K562 (cell line): Measurements from ENCODE around the gene RPUSD2. TPM values are rescaled to one million over a fixed set of nuclear protein-coding genes. Genes with fewer than 3 reads are reported as not detected.

Experiments used
- BHLHE40 ChIP-seq: IDR thresholded peaks from 2 replicates; pipeline ENCODE4 v1.6.1; 2011; ENCODE audit warnings: low read length, improper control_type of control experiment
- BRD4 ChIP-seq: fragments of 200-600 bp; sonication (generic); IDR thresholded peaks from 2 replicates; pipeline ENCODE4 v1.6.1; 2017; ENCODE audit warnings: inconsistent platforms
- CREM ChIP-seq: IDR thresholded peaks from 2 replicates; pipeline ENCODE4 v1.6.1; 2014; ENCODE audit warnings: antibody characterized with exemption, low read depth
- FOXA1 ChIP-seq: fragments of 450-650 bp; IDR thresholded peaks from 2 replicates; pipeline ENCODE4 v1.6.1; 2016; ENCODE audit warnings: mild to moderate bottlenecking, borderline replicate concordance
- HDAC2 ChIP-seq: fragments of 450-650 bp; IDR thresholded peaks from 2 replicates; pipeline ENCODE4 v1.6.1; 2016; ENCODE audit warnings: mild to moderate bottlenecking
- HLTF ChIP-seq: fragments of 450-650 bp; IDR thresholded peaks from 2 replicates; pipeline ENCODE4 v1.6.1; 2016
- HNRNPUL1 ChIP-seq: fragments of 200-400 bp; formaldehyde crosslinking; IDR thresholded peaks from 2 replicates; pipeline ENCODE4 v1.6.1; 2017; ENCODE audit warnings: low read length
- KDM2B ChIP-seq: fragments of 250-450 bp; sonication (Bioruptor Pico); IDR thresholded peaks from 2 replicates; pipeline ENCODE4 v1.8.0; 2021; ENCODE audit warnings: mild to moderate bottlenecking, moderate library complexity
- NR2C1 ChIP-seq, 2 experiments: fragments of 450-650 bp; IDR thresholded peaks; 2 replicates each; pipeline ENCODE4 v1.6.1; 2017; ENCODE audit warnings: mild to moderate bottlenecking in 2 of 2, antibody characterized with exemption in 1 of 2, inconsistent platforms in 1 of 2, missing compliant biosample characterization in 1 of 2, missing genetic modification characterization in 1 of 2
- NR3C1 ChIP-seq: sonication (generic); formaldehyde crosslinking; IDR thresholded peaks from 2 replicates; pipeline ENCODE4 v1.8.1; 2022; ENCODE audit warnings: missing genetic modification reagents
- POLR2AphosphoS5 ChIP-seq: IDR thresholded peaks from 2 replicates; pipeline ENCODE4 v1.6.1; 2011; ENCODE audit warnings: mild to moderate bottlenecking, low read depth, low read length, moderate library complexity; ENCODE audit not compliant: control insufficient read depth, insufficient read depth
- RNF2 ChIP-seq: sonication (generic); IDR thresholded peaks from 2 replicates; pipeline ENCODE4 v1.6.1; 2016
- SIN3B ChIP-seq: fragments of 450-650 bp; IDR thresholded peaks from 2 replicates; pipeline ENCODE4 v1.6.1; 2017; ENCODE audit warnings: low read depth, mild to moderate bottlenecking, moderate library complexity
- TCFL5 ChIP-seq: fragments of 250-450 bp; sonication (Bioruptor Pico); conservative IDR thresholded peaks from 2 replicates; pipeline ENCODE4 v1.6.1; 2021; ENCODE audit warnings: mild to moderate bottlenecking, moderate library complexity, matching md5 sums
- TEAD4 ChIP-seq, 2 experiments: sonication (generic) in 1 of 2; formaldehyde crosslinking in 1 of 2; IDR thresholded peaks; 2 replicates each; pipeline versions ENCODE4 v1.6.1 to v1.8.0; 2012 to 2022; ENCODE audit warnings: borderline replicate concordance in 1 of 2, inconsistent platforms in 1 of 2, low read length in 1 of 2, mild to moderate bottlenecking in 1 of 2, missing genetic modification reagents in 1 of 2
- ZNF175 ChIP-seq: fragments of 200-800 bp; sonication (Bioruptor generic); IDR thresholded peaks from 2 replicates; pipeline ENCODE4 v1.6.1; 2016; ENCODE audit warnings: low read depth, mild to moderate bottlenecking, missing genetic modification characterization, missing compliant biosample characterization
- ZNF253 ChIP-seq: fragments of 250-450 bp; sonication (Bioruptor Pico); conservative IDR thresholded peaks from 2 replicates; pipeline ENCODE4 v1.6.1; 2021; ENCODE audit warnings: mild to moderate bottlenecking
- ZNF584 ChIP-seq: fragments of 200-800 bp; sonication (Bioruptor generic); IDR thresholded peaks from 2 replicates; pipeline ENCODE4 v1.6.1; 2016; ENCODE audit warnings: low read depth, mild to moderate bottlenecking, missing genetic modification characterization, missing compliant biosample characterization
- polyA plus RNA-seq, 8 experiments: library from polyadenylated mRNA; depleted of rRNA in 4 of 8; stranded (reverse) in 5 of 8; unstranded in 3 of 8; fragments of >200 nt; fragmentation: Nextera tagmentation in 2 of 8; fragmentation: Illumina TruSeq in 1 of 8; extraction: Ambion mirVana in 2 of 8; extraction: Trizol in 1 of 8; gene quantifications; 2 replicates each; pipeline versions ENCODE4 v1.2.1 to v1.2.3, GENCODE V29; 2011 to 2014; ENCODE audit warnings: inconsistent platforms in 1 of 8, missing spikeins in 1 of 8
- total RNA-seq, 7 experiments: library from RNA; depleted of rRNA in 6 of 7; stranded (reverse); fragments of >200 nt in 6 of 7; fragmentation: Illumina TruSeq in 2 of 7; extraction: Trizol in 2 of 7; gene quantifications; 2 replicates each; pipeline versions ENCODE4 v1.2.1 to v1.2.3, GENCODE V29; 2011 to 2021; ENCODE audit warnings: low replicate concordance in 1 of 7
- TF ChIP-seq, protein P1 (sequence below): IDR thresholded peaks from 2 replicates; pipeline ENCODE4 v1.6.1; 2012; ENCODE audit warnings: low read depth, low read length, improper control_type of control experiment, borderline replicate concordance
- TF ChIP-seq, protein P2 (sequence below): IDR thresholded peaks from 2 replicates; pipeline ENCODE4 v1.6.1; 2011; ENCODE audit not compliant: insufficient read length; ENCODE audit errors: extremely low read depth
- TF ChIP-seq, protein P3 (sequence below): fragments of 450-650 bp; IDR thresholded peaks from 2 replicates; pipeline ENCODE4 v1.6.1; 2016; ENCODE audit warnings: low read depth, mild to moderate bottlenecking, moderate library complexity
- TF ChIP-seq, protein P4 (sequence below): fragments of 450-650 bp; IDR thresholded peaks from 2 replicates; pipeline ENCODE4 v1.6.1; 2016; ENCODE audit warnings: antibody characterized with exemption
- TF ChIP-seq, protein P5 (sequence below): fragments of 450-650 bp; formaldehyde crosslinking; IDR thresholded peaks from 2 replicates; pipeline ENCODE4 v1.4.0; 2020; ENCODE audit warnings: mild to moderate bottlenecking, mixed read lengths

RPUSD2 gene
- total and polyA plus RNA-seq, 9 of the 15 experiments (the other 6 are each of a cell fraction or from before 2014, with no cell fraction given), result 3.7 to 30.2 (median 14.3) TPM

DNA sequence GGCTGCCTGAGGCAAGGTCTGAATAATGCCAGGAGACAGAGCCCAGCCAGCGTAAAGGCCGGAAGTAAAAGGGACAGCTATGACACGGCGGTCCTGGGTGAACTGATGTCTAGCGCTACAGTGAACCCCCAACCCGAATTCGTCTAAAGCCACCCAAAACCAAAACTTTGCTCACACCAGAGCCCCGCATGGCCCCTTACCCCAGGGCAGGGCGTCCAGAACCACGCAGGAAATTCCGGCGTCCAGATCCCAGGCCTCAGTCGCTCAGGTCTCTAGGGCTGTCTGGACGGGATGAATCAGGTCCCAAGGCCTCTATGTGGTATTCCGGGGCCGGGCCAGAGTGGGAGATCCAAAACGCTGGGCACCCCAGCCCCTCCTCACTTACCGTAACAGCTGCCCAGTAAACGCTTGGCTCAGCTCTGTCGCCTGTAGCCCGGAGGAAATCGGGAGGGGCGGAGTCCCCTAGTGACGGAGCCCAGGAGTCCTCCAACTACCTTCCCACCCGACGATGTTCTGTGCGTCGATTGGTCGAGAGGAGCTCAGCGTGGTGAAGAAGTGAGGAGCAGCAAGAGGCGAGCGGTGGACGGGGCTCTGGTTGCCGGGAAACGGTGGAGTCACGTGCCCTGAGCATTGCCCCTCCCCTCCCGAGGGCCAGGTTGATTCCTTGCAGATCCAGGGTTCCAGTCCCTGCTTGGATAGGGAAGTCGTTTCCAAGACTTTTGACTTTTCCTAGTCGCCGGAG lies 4.3 kb upstream of the RPUSD2 start, which contains the start of gene CCDC32 (continued):
- TF ChIP-seq, protein P1, sequence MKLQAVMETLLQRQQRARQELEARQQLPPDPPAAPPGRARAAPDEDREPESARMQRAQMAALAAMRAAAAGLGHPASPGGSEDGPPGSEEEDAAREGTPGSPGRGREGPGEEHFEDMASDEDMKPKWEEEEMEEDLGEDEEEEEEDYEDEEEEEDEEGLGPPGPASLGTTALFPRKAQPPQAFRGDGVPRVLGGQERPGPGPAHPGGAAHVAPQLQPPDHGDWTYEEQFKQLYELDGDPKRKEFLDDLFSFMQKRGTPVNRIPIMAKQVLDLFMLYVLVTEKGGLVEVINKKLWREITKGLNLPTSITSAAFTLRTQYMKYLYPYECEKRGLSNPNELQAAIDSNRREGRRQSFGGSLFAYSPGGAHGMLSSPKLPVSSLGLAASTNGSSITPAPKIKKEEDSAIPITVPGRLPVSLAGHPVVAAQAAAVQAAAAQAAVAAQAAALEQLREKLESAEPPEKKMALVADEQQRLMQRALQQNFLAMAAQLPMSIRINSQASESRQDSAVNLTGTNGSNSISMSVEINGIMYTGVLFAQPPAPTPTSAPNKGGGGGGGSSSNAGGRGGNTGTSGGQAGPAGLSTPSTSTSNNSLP, result no peak
- no peak for TF ChIP-seq HLTF
- TF ChIP-seq, protein P2, sequence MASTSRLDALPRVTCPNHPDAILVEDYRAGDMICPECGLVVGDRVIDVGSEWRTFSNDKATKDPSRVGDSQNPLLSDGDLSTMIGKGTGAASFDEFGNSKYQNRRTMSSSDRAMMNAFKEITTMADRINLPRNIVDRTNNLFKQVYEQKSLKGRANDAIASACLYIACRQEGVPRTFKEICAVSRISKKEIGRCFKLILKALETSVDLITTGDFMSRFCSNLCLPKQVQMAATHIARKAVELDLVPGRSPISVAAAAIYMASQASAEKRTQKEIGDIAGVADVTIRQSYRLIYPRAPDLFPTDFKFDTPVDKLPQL, result no peak
- TF ChIP-seq HDAC2, result peak; percentile 67; the same call in 1 of the 2 replicates
- TF ChIP-seq NR2C1 (IDR thresholded peaks at IDR 0.05), result no peak
- TF ChIP-seq NR2C1 (tag; IDR thresholded peaks at IDR 0.05), result no peak; the same call in 1 of the 2 replicates
- no peak for TF ChIP-seq NR3C1 (CRISPR knock-in tag)
- TF ChIP-seq CREM, result peak; percentile 83
- TF ChIP-seq HNRNPUL1, result no peak
- no peak for TF ChIP-seq TCFL5 (CRISPR knock-in tag)
- no peak for TF ChIP-seq ZNF175 (CRISPR knock-in tag)
- no peak for TF ChIP-seq ZNF584 (CRISPR knock-in tag)
- TF ChIP-seq BHLHE40, result peak; percentile 98
- TF ChIP-seq BRD4, result no peak
- TF ChIP-seq ZNF253, result no peak
- TF ChIP-seq KDM2B (CRISPR knock-in tag), result peak; percentile 5; the same call in 1 of the 2 replicates
- TF ChIP-seq FOXA1, result no peak
- TF ChIP-seq, protein P3, sequence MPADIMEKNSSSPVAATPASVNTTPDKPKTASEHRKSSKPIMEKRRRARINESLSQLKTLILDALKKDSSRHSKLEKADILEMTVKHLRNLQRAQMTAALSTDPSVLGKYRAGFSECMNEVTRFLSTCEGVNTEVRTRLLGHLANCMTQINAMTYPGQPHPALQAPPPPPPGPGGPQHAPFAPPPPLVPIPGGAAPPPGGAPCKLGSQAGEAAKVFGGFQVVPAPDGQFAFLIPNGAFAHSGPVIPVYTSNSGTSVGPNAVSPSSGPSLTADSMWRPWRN, result no peak
- no peak for TF ChIP-seq TEAD4 (IDR thresholded peaks at IDR 0.05; ENCODE audit: low read length)
- no peak for TF ChIP-seq TEAD4 (CRISPR knock-in tag; IDR thresholded peaks at IDR 0.05; ENCODE audit: borderline replicate concordance)
- peak; percentile 76 for TF ChIP-seq POLR2AphosphoS5
- no peak for TF ChIP-seq SIN3B
- TF ChIP-seq, protein P4, sequence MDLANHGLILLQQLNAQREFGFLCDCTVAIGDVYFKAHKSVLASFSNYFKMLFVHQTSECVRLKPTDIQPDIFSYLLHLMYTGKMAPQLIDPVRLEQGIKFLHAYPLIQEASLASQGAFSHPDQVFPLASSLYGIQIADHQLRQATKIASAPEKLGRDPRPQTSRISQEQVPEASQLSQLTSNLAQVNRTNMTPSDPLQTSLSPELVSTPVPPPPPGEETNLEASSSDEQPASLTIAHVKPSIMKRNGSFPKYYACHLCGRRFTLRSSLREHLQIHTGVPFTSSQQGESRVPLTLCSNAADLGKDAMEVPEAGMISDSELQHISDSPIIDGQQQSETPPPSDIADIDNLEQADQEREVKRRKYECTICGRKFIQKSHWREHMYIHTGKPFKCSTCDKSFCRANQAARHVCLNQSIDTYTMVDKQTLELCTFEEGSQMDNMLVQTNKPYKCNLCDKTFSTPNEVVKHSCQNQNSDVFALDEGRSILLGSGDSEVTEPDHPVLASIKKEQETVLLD, result no peak
- TF ChIP-seq RNF2, result no peak
- TF ChIP-seq, protein P5, sequence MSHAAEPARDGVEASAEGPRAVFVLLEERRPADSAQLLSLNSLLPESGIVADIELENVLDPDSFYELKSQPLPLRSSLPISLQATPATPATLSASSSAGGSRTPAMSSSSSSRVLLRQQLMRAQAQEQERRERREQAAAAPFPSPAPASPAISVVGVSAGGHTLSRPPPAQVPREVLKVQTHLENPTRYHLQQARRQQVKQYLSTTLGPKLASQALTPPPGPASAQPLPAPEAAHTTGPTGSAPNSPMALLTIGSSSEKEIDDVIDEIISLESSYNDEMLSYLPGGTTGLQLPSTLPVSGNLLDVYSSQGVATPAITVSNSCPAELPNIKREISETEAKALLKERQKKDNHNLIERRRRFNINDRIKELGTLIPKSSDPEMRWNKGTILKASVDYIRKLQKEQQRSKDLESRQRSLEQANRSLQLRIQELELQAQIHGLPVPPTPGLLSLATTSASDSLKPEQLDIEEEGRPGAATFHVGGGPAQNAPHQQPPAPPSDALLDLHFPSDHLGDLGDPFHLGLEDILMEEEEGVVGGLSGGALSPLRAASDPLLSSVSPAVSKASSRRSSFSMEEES (CRISPR knock-in tag), result peak; percentile 97
